Vagina (tissue), 2 donors: Measurements from ENCODE around the gene DCAF8.

Experiments used
- POLR2AphosphoS5 ChIP-seq, 2 donors: sonication (generic); formaldehyde crosslinking; IDR thresholded peaks; one replicate each; pipeline ENCODE4 v1.9.0; 2017; ENCODE audit warnings: antibody characterized with exemption in 2 of 2, mild to moderate bottlenecking in 2 of 2, low read depth in 1 of 2; ENCODE audit not compliant: insufficient read depth in 1 of 2
- TF ChIP-seq, protein P1 (sequence below), 3 experiments: fragments of 450-650 bp in 2 of 3; fragments of 200-600 bp in 1 of 3; sonication (generic) in 1 of 3; IDR thresholded peaks; one replicate each; pipeline ENCODE4 v1.5.1; 2017 to 2019; ENCODE audit warnings: antibody characterized with exemption in 3 of 3, mild to moderate bottlenecking in 2 of 3, moderate library complexity in 2 of 3

- TF ChIP-seq, protein P1, sequence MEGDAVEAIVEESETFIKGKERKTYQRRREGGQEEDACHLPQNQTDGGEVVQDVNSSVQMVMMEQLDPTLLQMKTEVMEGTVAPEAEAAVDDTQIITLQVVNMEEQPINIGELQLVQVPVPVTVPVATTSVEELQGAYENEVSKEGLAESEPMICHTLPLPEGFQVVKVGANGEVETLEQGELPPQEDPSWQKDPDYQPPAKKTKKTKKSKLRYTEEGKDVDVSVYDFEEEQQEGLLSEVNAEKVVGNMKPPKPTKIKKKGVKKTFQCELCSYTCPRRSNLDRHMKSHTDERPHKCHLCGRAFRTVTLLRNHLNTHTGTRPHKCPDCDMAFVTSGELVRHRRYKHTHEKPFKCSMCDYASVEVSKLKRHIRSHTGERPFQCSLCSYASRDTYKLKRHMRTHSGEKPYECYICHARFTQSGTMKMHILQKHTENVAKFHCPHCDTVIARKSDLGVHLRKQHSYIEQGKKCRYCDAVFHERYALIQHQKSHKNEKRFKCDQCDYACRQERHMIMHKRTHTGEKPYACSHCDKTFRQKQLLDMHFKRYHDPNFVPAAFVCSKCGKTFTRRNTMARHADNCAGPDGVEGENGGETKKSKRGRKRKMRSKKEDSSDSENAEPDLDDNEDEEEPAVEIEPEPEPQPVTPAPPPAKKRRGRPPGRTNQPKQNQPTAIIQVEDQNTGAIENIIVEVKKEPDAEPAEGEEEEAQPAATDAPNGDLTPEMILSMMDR (IDR thresholded peaks at IDR 0.05): no peak
- TF ChIP-seq POLR2AphosphoS5 (IDR thresholded peaks at IDR 0.05; ENCODE audit: insufficient read depth in 1 of 2, low read depth in 1 of 2): no peak
Measured at GRCh38 chr1:160177667-160178066, 84.7 kb downstream of the DCAF8 start.
